ENCODE results near the gene TUBA3E.

DNA sequence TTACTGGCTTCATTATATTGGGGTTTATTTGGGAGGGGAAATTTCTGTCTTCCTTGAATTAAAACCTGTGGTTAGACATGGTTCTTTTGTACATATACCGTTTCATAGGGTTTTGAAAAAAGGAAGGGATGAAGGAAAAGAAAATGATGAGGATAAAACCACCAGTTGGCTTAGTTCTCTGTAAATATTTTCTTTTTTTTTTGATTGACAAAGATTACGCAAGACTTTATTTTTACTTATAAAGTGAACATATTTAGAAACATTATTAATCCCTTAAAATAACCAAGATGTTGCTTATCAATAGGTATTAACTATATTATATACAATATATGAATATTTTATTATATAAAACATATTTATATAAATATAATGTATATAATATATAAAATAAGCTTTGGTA, 45.1 kb upstream of the TUBA3E start:
- TF ChIP-seq CTCF (IDR thresholded peaks at IDR 0.05), result no peak
- TF ChIP-seq POLR2A (IDR thresholded peaks at IDR 0.05), result no peak
